ENCODE data around the gene CCDC92.
A peak's percentile ranks its signal among the peaks of the same experiment; 100 is the strongest.

The CCDC92 gene

DNA sequence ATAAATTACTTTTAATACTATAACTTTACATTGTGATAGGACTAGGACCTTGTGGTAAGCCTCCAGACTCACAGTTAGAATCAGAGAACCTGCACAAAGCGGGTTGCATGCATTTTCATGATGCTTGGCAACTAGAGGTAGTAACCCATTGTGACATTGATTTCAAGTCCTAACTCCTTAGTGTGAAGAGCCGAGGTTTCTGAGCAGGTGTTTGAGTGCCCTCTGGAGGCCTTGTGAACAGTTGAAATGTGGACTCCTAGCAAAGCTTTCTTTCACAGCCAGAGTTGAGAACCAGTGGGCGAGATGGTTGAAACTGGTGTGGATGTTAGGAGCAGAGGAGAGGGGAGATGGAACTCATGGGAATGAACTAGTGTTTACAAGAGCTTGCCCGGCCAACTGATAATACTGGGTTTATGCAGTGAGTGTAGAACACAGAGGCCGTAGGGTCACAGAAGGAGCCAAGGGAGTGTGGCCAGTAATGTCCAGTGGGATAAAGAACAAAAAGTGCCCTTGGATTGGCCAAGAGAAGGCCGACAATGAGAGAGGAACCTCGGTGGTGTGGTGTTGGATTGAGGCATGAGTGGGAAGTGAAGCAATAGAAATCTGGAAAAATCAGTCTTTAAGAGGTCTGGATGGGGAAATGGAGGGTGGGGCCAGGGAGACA, 11.3 kb upstream of the CCDC92 start:
- no peak overlapping the region for H3K27ac ChIP-seq
- H3K9me3 ChIP-seq: no peaks in the 10 kb centered on the region
- no peak overlapping the region for H3K4me3 ChIP-seq (ENCODE audit: low read depth in 1 of 2, low read length in 1 of 2)
- no peaks in the 10 kb centered on the region for H3K4me1 ChIP-seq (ENCODE audit: control insufficient read depth in 1 of 2, insufficient read depth in 1 of 2, low read depth in 1 of 2, low read length in 1 of 2)
- no peaks in the 10 kb centered on the region for H3K36me3 ChIP-seq
- TF ChIP-seq CTCF (IDR thresholded peaks at IDR 0.05): no peak
- H3K27me3 ChIP-seq: no peaks in the 10 kb centered on the region

DNA sequence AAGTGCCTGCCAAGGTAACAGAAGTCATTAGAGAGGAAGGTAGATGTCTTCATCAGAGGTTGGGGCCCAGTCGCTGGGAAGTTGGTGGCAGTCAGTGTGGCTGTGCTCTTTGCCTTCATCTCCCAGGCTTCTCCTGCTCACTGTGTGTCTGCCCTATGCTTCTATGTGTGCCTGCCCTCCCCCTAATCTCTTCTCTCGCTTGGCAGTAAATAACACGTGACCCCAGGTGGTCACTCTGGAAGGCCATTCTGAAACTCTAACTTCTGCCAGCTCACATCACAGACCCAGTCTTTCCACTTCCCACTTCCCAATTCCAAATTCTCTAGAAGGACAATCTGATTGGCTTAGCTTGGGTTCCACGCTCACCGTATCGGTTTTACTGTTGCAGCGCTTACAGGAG, 9.6 kb upstream of the CCDC92 start:
- no peaks in the 10 kb centered on the region for H3K4me1 ChIP-seq (ENCODE audit: control insufficient read depth in 1 of 2, insufficient read depth in 1 of 2, low read depth in 1 of 2, low read length in 1 of 2)
- TF ChIP-seq CTCF (IDR thresholded peaks at IDR 0.05): no peak
- H3K27me3 ChIP-seq: no peaks in the 10 kb centered on the region
- no peaks in the 10 kb centered on the region for H3K36me3 ChIP-seq
- H3K9me3 ChIP-seq: no peaks in the 10 kb centered on the region
- H3K27ac ChIP-seq: no peak overlapping the region
- no peak overlapping the region for H3K4me3 ChIP-seq (ENCODE audit: low read depth in 1 of 2, low read length in 1 of 2)

- Histone ChIP-seq H3K4me3 (ENCODE audit: low read depth in 1 of 2, low read length in 1 of 2) (no peak overlapping the region), H3K27me3 (peaks cover 6% of the 10 kb centered on the region), H3K36me3 (no peaks in the 10 kb centered on the region), H3K27ac (no peak overlapping the region), H3K9me3 (no peaks in the 10 kb centered on the region), H3K4me1 (ENCODE audit: control insufficient read depth in 1 of 2, insufficient read depth in 1 of 2, low read depth in 1 of 2, low read length in 1 of 2) (no peaks in the 10 kb centered on the region)
- TF ChIP-seq CTCF (IDR thresholded peaks at IDR 0.05): no peak
Measured at GRCh38 chr12:123979566-123979965, 6.9 kb upstream of the CCDC92 start.

GRCh38 chr12:123976227-123976826, 3.7 kb upstream of the CCDC92 start:
- no peaks in the 10 kb centered on the region for H3K9me3 ChIP-seq
- H3K36me3 ChIP-seq: no peaks in the 10 kb centered on the region
- H3K27me3 ChIP-seq: peaks cover 32% of the 10 kb centered on the region
- H3K27ac ChIP-seq: no peak overlapping the region
- peaks cover 14 to 16% of the 10 kb centered on the region in 2 experiments for H3K4me1 ChIP-seq (ENCODE audit: control insufficient read depth in 1 of 2, insufficient read depth in 1 of 2, low read depth in 1 of 2, low read length in 1 of 2)
- TF ChIP-seq CTCF (IDR thresholded peaks at IDR 0.05): no peak
- no peak overlapping the region for H3K4me3 ChIP-seq (ENCODE audit: low read depth in 1 of 2, low read length in 1 of 2)

GRCh38 chr12:123973552-123974341, 1.1 kb upstream of the CCDC92 start:
- H3K9me3 ChIP-seq: no peaks in the 10 kb centered on the region
- H3K36me3 ChIP-seq: no peaks in the 10 kb centered on the region
- H3K27me3 ChIP-seq: peaks cover 48% of the 10 kb centered on the region
- H3K4me1 ChIP-seq (ENCODE audit: control insufficient read depth in 1 of 2, insufficient read depth in 1 of 2, low read depth in 1 of 2, low read length in 1 of 2): peaks cover 14 to 16% of the 10 kb centered on the region in 2 experiments
- H3K4me3 ChIP-seq (ENCODE audit: low read depth in 1 of 2, low read length in 1 of 2): peak overlapping the region; percentile 59 to 83
- no peak overlapping the region for H3K27ac ChIP-seq
- no peak for TF ChIP-seq CTCF (IDR thresholded peaks at IDR 0.05)
